Mucosa of descending colon (tissue), 3 donors: ENCODE results near the gene SLC9A9. TPM values are rescaled to one million over a fixed set of nuclear protein-coding genes. Genes with fewer than 3 reads are reported as not detected.

ENCODE experiments used
- ATAC-seq: fragments of 200-7000 bp; cut with Tn5 transposase; one replicate; pipeline ENCODE4 v1.9.1; 2020; ENCODE audit warnings: mild to moderate bottlenecking, moderate library complexity
- DNase-seq, 3 donors: peaks; one replicate each; pipeline ENCODE4 v3.0.0-alpha.2; 2020
- H3K36me3 ChIP-seq: fragments of 200-600 bp; one replicate; pipeline ENCODE4 v1.8.0; 2021; ENCODE audit warnings: low read depth, mild to moderate bottlenecking
- H3K4me1 ChIP-seq: fragments of 200-600 bp; one replicate; pipeline ENCODE4 v1.8.0; 2021; ENCODE audit warnings: low read depth, mild to moderate bottlenecking
- H3K4me3 ChIP-seq: fragments of 200-600 bp; one replicate; pipeline ENCODE4 v1.8.0; 2021; ENCODE audit warnings: mild to moderate bottlenecking
- H3K9me3 ChIP-seq: fragments of 200-600 bp; one replicate; pipeline ENCODE4 v1.8.0; 2021; ENCODE audit warnings: mild to moderate bottlenecking
- intact Hi-C, 2 donors: fragments of 100-400 bp; cut with DNase I in 1 of 2; cut with micrococcal nuclease in 1 of 2; formaldehyde crosslinking; loops; one replicate each; pipeline versions ENCODE4 v1.11.0 to v1.11.1; 2022; cut with DNase I, micrococcal nuclease
- total RNA-seq, 3 donors: library from RNA; stranded (reverse); fragmentation: NEBNext Ultra II Directional in 2 of 3; extraction: Animal tissue kit (Norgen Biotek cat#: 25700) in 2 of 3; gene quantifications; one replicate each; pipeline versions ENCODE4 v1.2.1 to v1.2.4, GENCODE V29; 2021 to 2023
- TF ChIP-seq, protein P1 (sequence below): fragments of 200-600 bp; IDR thresholded peaks from one replicate; pipeline ENCODE4 v1.8.0; 2022; ENCODE audit warnings: antibody characterized with exemption, mild to moderate bottlenecking
- donor health status: DM: no; HTN: no; CAD: no; lungs with moderate emphysema.
- donor health status: DM: no; HTN: no; CAD: no.
- donor health status: DM: no; HTN: yes; CAD: no.

SLC9A9 gene
- total RNA-seq, 3 donors from 2014 or later: 3.2 to 18.2 (median 6.8) TPM

DNA sequence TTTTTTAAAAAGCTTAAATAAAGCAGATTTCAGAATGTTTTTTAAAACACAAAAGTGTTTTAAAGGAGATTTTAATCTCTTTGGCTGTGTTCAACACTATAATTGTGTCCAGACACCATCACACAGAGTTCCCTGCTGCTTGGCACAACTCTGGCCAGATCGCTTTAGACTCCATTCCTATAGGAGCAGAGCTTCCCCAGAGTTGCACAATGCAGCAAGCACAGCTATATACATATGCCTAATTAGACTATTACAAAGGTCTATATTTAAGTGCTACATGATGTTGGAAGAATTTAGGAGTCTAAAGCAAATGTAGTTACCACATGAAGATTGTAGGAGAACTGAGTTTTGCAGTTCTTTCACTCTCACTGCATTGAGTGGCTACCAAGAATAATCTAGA is 11.2 kb downstream of the SLC9A9 start:
- DNase-seq: no peak
- Histone ChIP-seq H3K4me1 (peaks cover 4% of the 10 kb centered on the region), H3K9me3 (no peaks in the 10 kb centered on the region), H3K4me3 (no peak overlapping the region), H3K36me3 (no peaks in the 10 kb centered on the region)
- TF ChIP-seq, protein P1, sequence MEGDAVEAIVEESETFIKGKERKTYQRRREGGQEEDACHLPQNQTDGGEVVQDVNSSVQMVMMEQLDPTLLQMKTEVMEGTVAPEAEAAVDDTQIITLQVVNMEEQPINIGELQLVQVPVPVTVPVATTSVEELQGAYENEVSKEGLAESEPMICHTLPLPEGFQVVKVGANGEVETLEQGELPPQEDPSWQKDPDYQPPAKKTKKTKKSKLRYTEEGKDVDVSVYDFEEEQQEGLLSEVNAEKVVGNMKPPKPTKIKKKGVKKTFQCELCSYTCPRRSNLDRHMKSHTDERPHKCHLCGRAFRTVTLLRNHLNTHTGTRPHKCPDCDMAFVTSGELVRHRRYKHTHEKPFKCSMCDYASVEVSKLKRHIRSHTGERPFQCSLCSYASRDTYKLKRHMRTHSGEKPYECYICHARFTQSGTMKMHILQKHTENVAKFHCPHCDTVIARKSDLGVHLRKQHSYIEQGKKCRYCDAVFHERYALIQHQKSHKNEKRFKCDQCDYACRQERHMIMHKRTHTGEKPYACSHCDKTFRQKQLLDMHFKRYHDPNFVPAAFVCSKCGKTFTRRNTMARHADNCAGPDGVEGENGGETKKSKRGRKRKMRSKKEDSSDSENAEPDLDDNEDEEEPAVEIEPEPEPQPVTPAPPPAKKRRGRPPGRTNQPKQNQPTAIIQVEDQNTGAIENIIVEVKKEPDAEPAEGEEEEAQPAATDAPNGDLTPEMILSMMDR: no peak
- ATAC-seq: no peak
- intact Hi-C loops: no loop called here

GRCh38 chr3:143835312-143835711 is 13.0 kb downstream of the SLC9A9 start:
- H3K4me3 ChIP-seq: no peak overlapping the region
- ATAC-seq (no peak), DNase-seq (no peak)
- intact Hi-C loops: no loop called here
- peaks cover under 1% of the 10 kb centered on the region for H3K4me1 ChIP-seq
- no peaks in the 10 kb centered on the region for H3K36me3 ChIP-seq
- H3K9me3 ChIP-seq: no peaks in the 10 kb centered on the region
- TF ChIP-seq, protein P1: no peak

DNA sequence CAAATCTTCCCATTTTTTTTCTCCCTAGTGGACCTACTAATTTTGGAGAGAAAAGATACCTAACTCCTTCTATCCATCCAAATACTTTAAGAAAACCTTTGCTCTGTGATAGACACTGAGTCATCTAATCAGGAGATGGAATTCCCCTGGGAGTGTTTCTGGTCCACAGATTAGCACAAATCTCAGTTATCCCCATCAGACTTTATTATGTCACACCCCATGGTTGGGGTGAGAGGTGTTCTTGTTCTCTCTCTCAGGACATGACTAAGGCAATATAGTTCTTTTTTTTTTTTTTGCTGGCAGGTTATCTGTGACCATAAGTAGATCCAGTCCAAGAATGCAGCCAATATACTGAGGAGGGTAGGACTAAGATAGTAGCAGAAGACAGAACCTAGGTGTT is 15.8 kb downstream of the SLC9A9 start:
- Histone ChIP-seq H3K4me1 (no peaks in the 10 kb centered on the region), H3K36me3 (no peaks in the 10 kb centered on the region), H3K9me3 (no peaks in the 10 kb centered on the region), H3K4me3 (no peak overlapping the region)
- ATAC-seq (no peak), DNase-seq (no peak)
- TF ChIP-seq, protein P1: no peak
- intact Hi-C loops: no loop called here

DNA sequence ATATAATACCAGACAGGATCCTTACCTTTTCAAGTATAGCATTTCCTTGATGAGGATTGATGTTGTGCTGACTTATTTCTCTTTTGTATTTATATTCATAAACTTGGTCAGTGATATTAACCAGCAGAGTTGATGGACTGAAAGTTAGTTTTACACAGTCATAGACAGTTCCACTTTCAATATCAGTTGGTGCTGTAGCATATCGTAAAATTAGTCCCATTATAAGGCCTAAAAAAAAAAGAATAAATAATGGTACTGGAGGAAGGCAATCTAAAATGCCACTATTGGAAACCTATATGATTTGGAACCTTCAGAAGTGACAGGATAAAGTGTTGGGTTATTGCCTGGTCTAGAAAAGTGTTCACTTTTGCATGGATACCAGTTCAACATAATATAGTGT is 16.3 kb downstream of the SLC9A9 start:
- DNase-seq: no peak
- Histone ChIP-seq H3K36me3 (no peaks in the 10 kb centered on the region), H3K4me1 (no peaks in the 10 kb centered on the region), H3K4me3 (no peak overlapping the region), H3K9me3 (no peaks in the 10 kb centered on the region)
- intact Hi-C loops: no loop called here
- no peak for ATAC-seq
- TF ChIP-seq, protein P1: no peak

DNA sequence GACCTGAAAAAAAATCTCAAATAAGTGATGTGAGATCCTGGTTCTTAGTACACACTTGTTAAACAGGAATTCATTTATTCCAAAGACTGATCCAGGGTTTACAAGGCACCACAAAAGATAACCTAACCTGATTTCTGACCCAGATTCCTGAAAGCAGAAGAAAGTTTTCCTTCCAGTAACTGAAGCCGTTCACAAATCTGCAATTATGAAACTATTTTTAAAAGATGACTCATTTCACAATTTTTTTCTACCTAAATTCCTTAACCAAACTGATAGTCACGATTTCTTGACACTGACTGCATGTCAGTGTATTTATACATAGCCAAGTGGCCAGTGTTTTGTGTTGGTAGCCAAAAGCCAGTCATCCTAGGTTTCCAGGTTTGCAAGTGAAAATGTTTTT is 17.1 kb downstream of the SLC9A9 start:
- ATAC-seq: no peak
- H3K9me3 ChIP-seq: no peaks in the 10 kb centered on the region
- intact Hi-C loops: no loop called here
- no peak for DNase-seq
- H3K36me3 ChIP-seq: no peaks in the 10 kb centered on the region
- no peaks in the 10 kb centered on the region for H3K4me1 ChIP-seq
- TF ChIP-seq, protein P1: no peak
- no peak overlapping the region for H3K4me3 ChIP-seq

DNA sequence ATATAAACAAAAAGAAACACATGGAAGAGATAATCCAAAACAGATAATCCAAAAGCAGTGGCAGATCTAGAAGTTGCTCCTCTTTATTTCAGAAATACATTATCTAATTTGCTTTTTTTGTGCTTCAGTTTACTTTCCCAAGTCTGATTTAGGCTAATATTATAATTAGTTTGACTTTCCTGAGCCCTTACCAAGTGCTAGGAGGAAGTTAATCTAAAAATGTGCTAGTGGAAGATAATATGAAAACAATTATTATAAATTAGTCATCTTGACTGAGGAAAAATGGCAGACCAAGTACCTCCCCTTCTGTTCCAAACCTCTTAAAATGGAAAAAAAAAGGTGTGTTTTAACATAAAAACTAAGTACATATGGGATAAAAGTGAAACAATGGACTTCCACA is 17.5 kb downstream of the SLC9A9 start:
- no peak for ATAC-seq
- no peaks in the 10 kb centered on the region for H3K9me3 ChIP-seq
- H3K4me1 ChIP-seq: no peaks in the 10 kb centered on the region
- no peak overlapping the region for H3K4me3 ChIP-seq
- no peak for DNase-seq
- no peaks in the 10 kb centered on the region for H3K36me3 ChIP-seq
- intact Hi-C loops: no loop called here
- TF ChIP-seq, protein P1: no peak
